Measurements from ENCODE around the gene TSSK3. TPM values are rescaled to one million over a fixed set of nuclear protein-coding genes. Genes with fewer than 3 reads are reported as not detected.
"Not testable (repeated sequence)": the region's sequence is repeated elsewhere in the genome, so short reads cannot be mapped to it uniquely, and the experiment has no call there.

TSSK3 gene
- total RNA-seq, 1 donor from 2014 or later: 4.2 TPM

GRCh38 chr1:32338637-32339145, 23.6 kb upstream of the TSSK3 start:
- no peak for DNase-seq (ENCODE audit: low spot score)

GRCh38 chr1:32339363-32339978, 22.9 kb upstream of the TSSK3 start:
- DNase-seq (ENCODE audit: low spot score): no peak

DNA sequence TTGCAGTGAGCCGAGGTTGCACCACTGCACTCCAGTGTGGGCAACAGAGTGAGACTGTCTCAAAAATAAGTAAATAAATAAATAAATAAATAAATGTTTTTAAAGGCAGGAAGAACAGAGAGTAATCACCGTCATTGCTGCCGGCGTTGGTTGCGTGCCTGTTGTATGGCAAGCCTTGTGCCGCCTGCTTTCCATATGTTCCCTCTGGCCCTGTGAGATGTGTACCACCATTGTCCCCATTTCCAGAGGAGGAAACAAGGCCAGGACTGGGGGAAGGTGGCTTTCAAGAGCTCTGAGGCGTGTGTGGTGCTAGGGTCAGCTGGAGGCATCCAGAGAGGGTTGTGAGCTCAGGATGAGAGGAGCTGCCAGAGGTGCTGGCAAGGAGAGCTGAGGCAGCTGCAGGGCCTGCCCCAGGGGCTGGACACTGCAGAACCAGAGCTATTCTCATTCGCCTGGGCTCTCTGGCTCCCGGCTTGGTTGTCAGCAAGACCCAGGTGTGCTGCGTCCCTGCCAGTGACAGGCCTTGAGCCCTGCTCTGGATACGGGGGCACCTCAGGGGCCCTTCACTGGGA, 21.1 kb upstream of the TSSK3 start:
- no peak for DNase-seq (ENCODE audit: low spot score)

DNA sequence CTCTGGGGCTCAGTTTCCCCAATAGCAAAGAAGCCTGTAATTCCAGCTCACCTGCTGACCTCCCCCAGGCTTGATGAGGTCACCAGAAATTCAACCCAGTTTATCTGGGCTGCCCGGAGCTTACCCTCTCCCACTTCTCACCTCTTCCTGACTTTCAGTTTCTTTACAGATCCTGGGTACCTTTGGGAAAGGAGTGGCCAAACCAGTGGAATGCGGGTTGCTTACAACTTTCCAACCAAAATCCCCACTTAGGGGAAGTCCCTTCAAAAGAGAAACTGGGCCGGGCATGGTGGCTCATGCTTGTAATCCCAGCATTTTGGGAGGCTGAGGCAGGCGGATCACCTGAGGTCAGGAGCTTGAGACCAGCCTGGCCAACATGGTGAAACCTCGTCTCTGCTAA, 20.4 kb upstream of the TSSK3 start:
- DNase-seq (ENCODE audit: low spot score): no peak

GRCh38 chr1:32342704-32343103, 19.6 kb upstream of the TSSK3 start:
- no peak for DNase-seq (ENCODE audit: low spot score)

DNA sequence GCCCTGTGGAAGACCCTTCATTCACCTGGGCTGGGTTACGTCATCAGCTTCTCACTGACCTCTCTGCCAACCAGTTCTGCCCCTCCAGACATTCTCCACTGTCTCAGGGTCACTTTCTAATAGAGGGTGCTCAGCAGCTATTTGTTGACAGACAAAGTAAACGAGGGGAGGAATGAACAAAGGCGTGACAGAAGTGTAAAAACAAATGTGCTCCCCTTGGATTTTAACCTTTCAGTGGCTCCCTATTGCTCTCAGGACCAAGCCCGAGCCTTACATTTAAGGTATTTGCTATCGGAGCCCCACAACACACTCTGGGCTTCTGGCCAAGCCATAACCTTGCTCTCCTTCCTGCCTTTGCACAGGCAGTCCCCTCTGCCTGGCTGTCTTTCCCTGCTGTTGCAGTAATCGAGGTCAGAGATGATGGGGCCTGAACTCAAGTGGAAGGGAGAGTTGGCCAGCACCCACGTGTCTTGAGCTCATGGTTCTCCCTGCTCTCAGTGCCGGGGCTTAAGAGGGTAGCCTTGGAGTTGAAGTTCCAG, 17.0 kb upstream of the TSSK3 start:
- no peak for DNase-seq (ENCODE audit: low spot score)

DNA sequence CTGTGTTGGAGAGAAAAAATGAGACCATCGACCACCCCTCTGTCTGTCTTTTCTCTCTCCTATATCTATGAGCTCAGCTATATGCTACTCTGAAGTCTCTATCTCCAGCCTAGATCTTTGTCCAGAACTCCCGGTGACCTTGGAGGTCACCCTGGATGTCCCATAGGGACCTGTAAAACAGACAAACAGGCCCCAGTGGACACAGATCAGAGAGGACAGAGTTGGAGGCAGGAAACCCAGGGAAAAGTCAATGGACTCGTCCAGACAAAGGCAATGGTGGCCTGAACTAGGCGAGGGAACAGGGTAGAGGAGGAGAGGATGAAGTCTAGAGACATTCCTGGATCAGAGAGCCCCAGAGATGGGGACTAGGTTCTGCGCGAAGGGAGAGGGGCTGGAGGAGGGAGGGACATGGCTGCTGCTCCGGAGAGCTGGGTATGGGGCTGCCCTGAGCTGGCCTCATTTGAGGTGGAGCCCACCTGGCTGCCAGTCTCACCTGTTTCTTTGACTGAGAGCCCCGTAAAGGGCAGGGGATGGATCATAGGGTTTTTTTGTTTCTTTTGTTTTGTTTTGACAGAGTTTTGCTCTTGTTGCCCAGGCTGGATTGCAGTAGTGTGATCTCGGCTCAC, 15.7 kb upstream of the TSSK3 start:
- no peak for DNase-seq (ENCODE audit: low spot score)

DNA sequence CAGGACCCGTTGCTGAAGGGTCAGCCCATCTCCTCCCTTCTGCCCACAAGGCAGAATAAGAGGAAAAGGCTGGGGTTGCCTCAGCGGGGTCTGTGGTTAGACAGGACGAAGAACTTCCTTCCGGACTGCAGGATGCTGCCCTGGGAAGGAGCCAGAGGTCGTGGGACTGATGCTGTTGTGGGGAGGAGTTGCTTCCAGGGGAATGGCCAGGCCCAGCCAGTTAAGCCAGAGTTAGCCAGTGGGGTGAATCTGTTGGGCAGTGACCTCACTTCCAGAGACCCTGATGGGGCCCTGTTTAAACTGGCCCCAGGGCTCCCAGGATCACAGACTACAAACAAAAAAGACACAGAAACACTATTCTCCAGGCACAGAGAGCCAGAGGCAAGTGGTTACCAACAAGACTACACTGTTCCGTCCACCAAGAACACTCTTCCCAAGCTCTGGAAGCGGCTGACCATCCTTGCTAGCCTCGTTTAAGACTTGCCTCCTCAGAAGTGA, 13.1 kb upstream of the TSSK3 start:
- no peak for DNase-seq (ENCODE audit: low spot score)

GRCh38 chr1:32350785-32351398, 11.4 kb upstream of the TSSK3 start:
- peak; percentile 81 for DNase-seq (ENCODE audit: low spot score)

- peak; percentile 95 for DNase-seq (ENCODE audit: low spot score)
Observed at GRCh38 chr1:32351399-32352238, 10.7 kb upstream of the TSSK3 start.

DNA sequence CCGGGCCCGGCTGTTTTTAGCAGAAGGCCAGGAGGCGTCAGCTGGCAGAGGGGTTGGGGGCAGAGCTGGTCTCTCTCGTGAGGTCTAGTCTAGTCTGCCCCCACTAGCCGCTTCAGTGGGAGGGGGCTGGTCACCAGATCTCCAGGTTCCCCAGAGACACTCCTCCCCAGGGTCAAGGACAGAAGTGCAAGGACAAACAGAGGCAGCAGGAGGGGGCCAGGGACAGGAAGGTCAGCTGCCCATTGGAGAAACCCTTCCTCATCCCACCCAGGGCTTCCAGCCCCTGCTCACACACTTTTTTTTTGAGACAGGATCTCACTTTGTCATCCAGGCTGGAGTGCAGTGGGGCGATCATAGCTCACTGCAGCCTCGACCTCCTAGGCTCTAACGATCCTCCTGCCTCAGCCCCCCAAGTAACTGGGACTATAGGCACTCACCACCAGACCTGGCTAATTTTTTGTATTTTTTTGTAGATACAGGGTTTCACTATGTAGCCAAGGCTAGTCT, 10.0 kb upstream of the TSSK3 start:
- DNase-seq (ENCODE audit: low spot score): no peak

DNA sequence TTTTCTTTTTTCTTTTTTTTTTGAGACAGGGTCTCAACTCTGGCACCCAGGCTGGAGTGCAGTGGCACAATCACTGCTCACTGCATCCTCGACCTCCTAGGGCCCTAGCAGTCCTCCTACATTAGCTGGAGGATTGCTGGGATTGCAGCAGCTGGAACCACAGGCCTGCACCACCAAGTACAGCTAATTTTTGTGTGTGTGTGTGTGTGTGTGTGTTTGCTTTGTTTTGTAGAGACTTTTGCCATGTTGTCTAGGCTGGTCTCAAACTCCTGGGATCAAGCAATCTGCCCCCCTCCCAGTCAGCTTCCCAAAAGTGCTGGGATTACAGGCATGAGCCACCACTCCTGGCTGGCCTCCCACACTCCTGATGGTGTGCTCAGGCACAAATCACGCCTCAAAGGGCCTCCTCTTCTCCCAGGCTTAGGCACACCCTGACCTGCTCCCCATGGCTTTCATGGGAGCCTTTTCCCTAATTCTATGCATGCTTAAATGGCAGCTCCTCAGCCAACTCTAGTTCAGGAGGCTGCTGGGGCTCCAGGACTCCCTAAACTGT, 9.4 kb upstream of the TSSK3 start:
- DNase-seq (ENCODE audit: low spot score): no peak

DNA sequence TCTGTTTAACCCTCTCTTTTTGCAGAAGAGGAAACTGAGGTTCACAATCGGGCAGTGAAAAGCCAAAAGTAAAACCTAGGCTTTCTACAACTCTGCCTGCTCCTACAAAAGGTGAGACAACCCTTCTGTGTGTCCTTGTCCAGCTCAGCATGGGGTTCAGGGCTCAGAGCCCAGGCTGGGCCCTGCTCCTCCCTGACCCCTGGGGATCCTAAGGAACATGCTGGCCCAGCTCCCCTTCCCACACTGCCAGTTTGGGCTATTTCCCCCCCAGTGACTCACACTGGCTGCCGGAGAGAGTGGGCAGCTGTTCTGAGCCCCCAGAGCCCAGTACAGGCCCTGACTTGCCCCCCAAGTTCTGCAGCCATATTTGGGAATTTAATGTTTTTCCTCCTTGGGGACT, 8.9 kb upstream of the TSSK3 start:
- DNase-seq (ENCODE audit: low spot score): no peak

DNA sequence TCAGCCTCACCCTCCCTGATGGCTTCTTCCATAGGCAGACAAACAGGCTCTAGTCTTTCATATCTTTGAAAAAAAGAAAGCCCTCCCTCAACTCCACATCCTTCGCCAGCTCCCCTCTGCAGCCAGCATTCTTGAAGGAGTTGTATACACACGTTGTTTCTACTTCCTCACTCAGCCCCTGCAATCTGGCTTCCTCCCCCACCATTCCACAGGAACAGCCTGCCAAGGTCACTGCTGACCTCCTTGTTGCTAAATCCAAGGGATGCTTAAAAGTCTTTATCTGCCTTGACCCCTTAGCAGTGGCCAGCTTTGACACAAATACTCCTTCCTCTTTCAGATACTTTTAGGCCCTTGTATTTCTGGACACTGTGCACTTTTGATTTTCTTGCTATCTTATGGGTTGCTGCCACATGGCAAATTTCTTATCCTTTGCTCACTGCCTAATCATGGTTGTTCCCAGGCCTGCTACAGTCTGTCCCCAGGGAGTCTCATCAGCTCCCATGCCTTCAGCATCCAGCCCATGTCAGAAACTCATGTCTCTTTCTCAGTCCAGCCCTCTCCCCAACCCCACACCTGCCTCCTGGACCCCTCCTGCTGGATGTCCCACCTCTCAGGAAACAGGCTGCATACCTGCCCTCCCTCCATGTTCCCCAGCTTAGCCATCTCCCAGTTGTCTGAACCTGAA, 8.3 kb upstream of the TSSK3 start:
- no peak for DNase-seq (ENCODE audit: low spot score)

DNA sequence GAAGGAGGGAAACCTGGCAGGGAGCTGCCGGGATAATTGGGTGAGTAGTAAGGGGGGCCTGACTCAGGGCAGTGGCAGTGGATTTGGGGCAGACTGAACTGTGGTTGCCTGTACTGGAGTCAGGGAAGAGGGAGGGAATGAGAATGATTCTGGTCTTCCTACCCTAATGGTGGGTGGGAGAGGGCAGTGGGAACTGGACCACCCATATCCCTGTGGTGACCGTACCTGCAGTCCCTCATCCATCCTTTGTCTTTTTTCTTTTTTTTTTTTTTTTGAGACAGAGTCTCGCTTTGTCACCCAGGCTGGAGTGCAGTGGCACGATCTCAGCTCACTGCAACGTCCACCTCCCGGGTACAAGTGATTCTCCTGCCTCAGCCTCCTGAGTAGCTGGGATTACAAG, 6.6 kb upstream of the TSSK3 start:
- DNase-seq (ENCODE audit: low spot score): not testable (repeated sequence)

- DNase-seq (ENCODE audit: low spot score): no peak
Observed at GRCh38 chr1:32356478-32356877, 5.9 kb upstream of the TSSK3 start.

- no peak for DNase-seq (ENCODE audit: low spot score)
Observed at GRCh38 chr1:32357614-32358013, 4.7 kb upstream of the TSSK3 start.

- no peak for DNase-seq (ENCODE audit: low spot score)
Observed at GRCh38 chr1:32358435-32358834, 3.9 kb upstream of the TSSK3 start.

GRCh38 chr1:32361308-32361673, 1.0 kb upstream of the TSSK3 start:
- DNase-seq (ENCODE audit: low spot score): no peak

DNA sequence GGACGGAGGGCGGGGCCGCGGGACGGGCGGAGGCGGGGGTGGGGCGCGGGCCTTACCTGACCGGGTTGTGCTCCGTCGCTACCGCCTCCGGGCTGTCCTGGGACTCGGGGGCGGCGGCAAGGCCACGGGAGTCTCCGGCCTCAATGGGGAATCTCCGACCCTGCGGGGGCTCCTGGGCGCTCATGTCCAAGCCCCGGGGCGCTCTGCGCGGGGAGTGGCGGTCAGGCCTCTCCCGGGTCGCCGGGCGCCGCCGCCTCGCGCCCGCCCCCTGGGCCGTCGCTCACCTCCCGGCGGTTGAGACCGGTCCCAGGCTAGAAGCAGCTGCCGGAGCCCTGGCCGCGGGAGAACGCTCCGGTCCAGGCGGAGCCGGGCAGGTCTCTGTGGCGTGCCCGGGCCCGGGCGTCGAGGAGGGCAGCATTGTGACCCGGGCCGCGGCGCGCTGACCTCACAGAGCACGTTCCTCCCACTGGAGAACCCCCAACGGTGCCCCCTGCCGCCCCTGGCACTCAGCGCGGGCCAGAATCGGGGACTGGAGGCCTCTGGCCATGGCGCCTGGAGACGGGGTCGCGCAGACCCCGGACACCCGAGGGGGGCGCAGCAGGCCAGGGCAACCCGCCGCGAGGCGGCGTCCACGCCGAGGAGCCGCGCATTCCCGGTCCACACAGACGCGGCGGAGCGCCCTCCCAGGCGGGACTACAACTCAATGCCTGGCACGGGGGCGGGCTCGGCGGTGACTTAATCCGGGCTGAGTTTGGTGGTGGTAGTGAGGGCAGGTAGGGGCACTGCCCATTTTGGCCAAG, 465 bp upstream of the TSSK3 start:
- no peak for DNase-seq (ENCODE audit: low spot score)
